KOPT-K1 (cell line): Measurements from ENCODE around the gene SFTPA2.
"Not testable (repeated sequence)": the region's sequence is repeated elsewhere in the genome, so short reads cannot be mapped to it uniquely, and the experiment has no call there.

Source experiments
- H3K27ac ChIP-seq: fragments of 200-600 bp; sonication (generic); 2 replicates; pipeline ENCODE4 v1.5.1; 2016; ENCODE audit warnings: antibody characterized with exemption, mild to moderate bottlenecking, low read depth, low read length; ENCODE audit not compliant: poor library complexity, severe bottlenecking
- H3K36me3 ChIP-seq: fragments of 200-600 bp; sonication (generic); 2 replicates; pipeline ENCODE4 v1.5.1; 2017; ENCODE audit warnings: antibody characterized with exemption, mild to moderate bottlenecking, low read length, moderate library complexity; ENCODE audit not compliant: insufficient read depth
- H3K9me3 ChIP-seq: fragments of 200-600 bp; sonication (generic); 2 replicates; pipeline ENCODE4 v1.5.1; 2017; ENCODE audit warnings: antibody characterized with exemption, low read length, mild to moderate bottlenecking; ENCODE audit not compliant: insufficient read depth, poor library complexity, severe bottlenecking

The SFTPA2 gene

GRCh38 chr10:79560160-79560709 lies at the start of gene SFTPA2:
SFTPA2 (minus strand) TSS chr10:79560407; CDS start chr10:79559483, 924 bp downstream.
- H3K27ac ChIP-seq = no peak within 1 kb of the TSS

GRCh38 chr10:79608505-79609375 lies 48.5 kb upstream of the SFTPA2 start:
- Histone ChIP-seq H3K27ac (no peak overlapping the region), H3K36me3 (no peaks in the 10 kb centered on the region), H3K9me3 (no peaks in the 10 kb centered on the region)

More at GRCh38 chr10:79560160-79560709, at the start of gene SFTPA2:
- no peaks in the 10 kb centered on the region for H3K9me3 ChIP-seq
- H3K36me3 ChIP-seq = no peaks in the 10 kb centered on the region

- Histone ChIP-seq H3K9me3 (no peaks in the 10 kb centered on the region), H3K36me3 (no peaks in the 10 kb centered on the region), H3K27ac (no peak overlapping the region)
These were observed 45.1 kb upstream of the SFTPA2 start for GRCh38 chr10:79605308-79605707.

- H3K9me3 ChIP-seq = no peaks in the 10 kb centered on the region
- no peak overlapping the region for H3K27ac ChIP-seq
- H3K36me3 ChIP-seq = no peaks in the 10 kb centered on the region
These were observed 44.1 kb upstream of the SFTPA2 start for GRCh38 chr10:79604294-79604693.

- Histone ChIP-seq H3K27ac (no peak overlapping the region), H3K36me3 (no peaks in the 10 kb centered on the region), H3K9me3 (peaks cover 7% of the 10 kb centered on the region)
These were observed 42.7 kb upstream of the SFTPA2 start for GRCh38 chr10:79602953-79603352.

DNA sequence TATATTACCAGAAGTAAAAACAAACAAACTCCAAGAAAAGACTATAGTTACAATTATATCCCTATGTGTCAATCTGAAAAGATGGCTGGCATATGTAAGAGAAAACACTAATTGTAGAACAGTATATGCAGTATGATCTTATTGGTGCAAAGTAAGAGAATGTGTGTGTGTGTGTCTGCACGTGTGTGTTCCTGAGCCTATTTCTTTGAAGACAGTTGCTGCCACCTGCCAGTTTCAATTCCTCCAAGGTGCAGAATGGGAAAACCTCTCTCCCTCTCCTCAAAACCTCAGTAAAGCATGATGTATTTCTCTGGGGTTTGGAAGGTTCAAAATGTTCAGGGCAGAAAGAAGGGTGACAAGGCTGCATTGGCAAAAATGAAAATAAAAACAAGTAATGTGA lies 41.7 kb upstream of the SFTPA2 start:
- Histone ChIP-seq H3K9me3 (peaks cover 17% of the 10 kb centered on the region), H3K36me3 (no peaks in the 10 kb centered on the region), H3K27ac (no peak overlapping the region)

- peaks cover 23% of the 10 kb centered on the region for H3K9me3 ChIP-seq
These were observed 39.4 kb upstream of the SFTPA2 start for GRCh38 chr10:79599644-79600043.

DNA sequence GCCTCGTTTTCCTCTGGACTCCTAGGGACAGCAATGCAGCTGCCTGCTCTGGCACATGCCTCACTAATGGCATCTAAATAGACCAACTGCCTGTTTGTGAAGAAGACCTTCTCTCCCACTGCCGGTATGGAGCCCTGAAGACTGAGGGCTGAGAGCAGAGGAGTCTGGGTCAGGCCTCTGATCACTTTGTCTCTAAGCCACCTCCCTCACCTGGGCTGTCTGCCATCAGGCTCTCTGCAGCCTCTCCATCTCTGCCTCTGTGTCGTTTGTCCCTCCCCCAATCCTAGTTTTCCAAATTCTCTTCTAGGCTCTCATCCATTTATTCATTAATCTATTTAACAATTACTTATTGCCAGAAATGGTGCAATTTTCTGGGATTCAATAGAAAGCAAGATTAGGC lies 35.3 kb upstream of the SFTPA2 start:
- no peaks in the 10 kb centered on the region for H3K36me3 ChIP-seq
- peaks cover 23% of the 10 kb centered on the region for H3K9me3 ChIP-seq

More at GRCh38 chr10:79599644-79600043, 39.4 kb upstream of the SFTPA2 start:
- not testable (repeated sequence) for H3K27ac ChIP-seq, H3K36me3 ChIP-seq

GRCh38 chr10:79594565-79594964 lies 34.4 kb upstream of the SFTPA2 start:
- H3K36me3 ChIP-seq, H3K27ac ChIP-seq: not testable (repeated sequence)
- H3K9me3 ChIP-seq = peaks cover 23% of the 10 kb centered on the region

More for the DNA sequence above, 35.3 kb upstream of the SFTPA2 start:
- H3K27ac ChIP-seq = no peak overlapping the region

- Histone ChIP-seq H3K36me3 (no peaks in the 10 kb centered on the region), H3K27ac (no peak overlapping the region), H3K9me3 (peaks cover 20% of the 10 kb centered on the region)
These were observed 33.2 kb upstream of the SFTPA2 start for GRCh38 chr10:79593377-79593776.

- Histone ChIP-seq H3K27ac (no peak overlapping the region), H3K9me3 (no peaks in the 10 kb centered on the region), H3K36me3 (no peaks in the 10 kb centered on the region)
These were observed 28.6 kb upstream of the SFTPA2 start for GRCh38 chr10:79588800-79589199.

- Histone ChIP-seq H3K27ac (no peak overlapping the region), H3K36me3 (no peaks in the 10 kb centered on the region), H3K9me3 (no peaks in the 10 kb centered on the region)
These were observed 26.7 kb upstream of the SFTPA2 start for GRCh38 chr10:79586933-79587332.

GRCh38 chr10:79585870-79586527 lies 25.8 kb upstream of the SFTPA2 start:
- no peak overlapping the region for H3K27ac ChIP-seq
- no peaks in the 10 kb centered on the region for H3K36me3 ChIP-seq

GRCh38 chr10:79583488-79584024 lies 23.3 kb upstream of the SFTPA2 start:
- no peaks in the 10 kb centered on the region for H3K36me3 ChIP-seq
- peaks cover 7% of the 10 kb centered on the region for H3K9me3 ChIP-seq
- H3K27ac ChIP-seq = no peak overlapping the region

More at GRCh38 chr10:79585870-79586527, 25.8 kb upstream of the SFTPA2 start:
- no peaks in the 10 kb centered on the region for H3K9me3 ChIP-seq

DNA sequence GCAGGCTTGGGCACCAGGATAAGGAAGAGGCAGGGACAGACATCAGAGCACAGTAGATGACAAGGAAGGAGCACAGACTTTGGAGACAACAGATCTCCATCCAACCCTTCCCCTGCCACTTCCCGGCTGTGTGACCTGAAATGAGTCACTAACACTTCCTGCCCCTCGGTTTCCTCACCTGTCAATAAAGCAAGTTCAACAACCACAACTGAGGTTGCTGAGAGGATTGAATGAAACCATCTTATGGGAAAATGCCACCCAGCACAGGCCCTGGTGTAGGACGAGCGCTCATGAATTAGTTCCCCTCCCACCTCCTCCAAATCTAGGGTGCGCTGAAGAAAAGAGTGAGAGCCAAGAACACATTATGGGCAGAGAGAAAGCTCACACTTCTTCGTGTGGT lies 22.7 kb upstream of the SFTPA2 start:
- not testable (repeated sequence) for H3K36me3 ChIP-seq

More for the DNA sequence above, 22.7 kb upstream of the SFTPA2 start:
- not testable (repeated sequence) for H3K27ac ChIP-seq, H3K9me3 ChIP-seq
